Measurements from ENCODE around the gene LARP6. TPM values are rescaled to one million over a fixed set of nuclear protein-coding genes. Genes with fewer than 3 reads are reported as not detected.

LARP6 gene
- total and polyA plus RNA-seq, 2 of the 4 experiments (the other 2 are of a cell fraction), result 36.4 to 135 TPM

GRCh38 chr15:70810916-70811578 is 42.9 kb downstream of the LARP6 start:
- Histone ChIP-seq H3K27me3 (ENCODE audit: control insufficient read depth, insufficient read depth, low read length) (no peaks in the 10 kb centered on the region), H4K91ac (ENCODE audit: insufficient read depth, low read depth, low read length) (peak overlapping the region; percentile 68), H3K4me1 (ENCODE audit: control insufficient read depth, insufficient read depth, low read length) (peaks cover 12% of the 10 kb centered on the region), H3K79me1 (ENCODE audit: low read depth in 1 of 2, low read length in 2 of 2) (peaks cover 5 to 40% of the 10 kb centered on the region in 2 experiments; a peak in 3 of 4 replicates), H3K14ac (replicated peaks; ENCODE audit: low read depth, low read length) (peak overlapping the region; percentile 61), H2BK120ac (ENCODE audit: low read depth, low read length) (peak overlapping the region; percentile 88), H3K18ac (ENCODE audit: low read depth, low read length) (peak overlapping the region; percentile 25; the same call in 1 of the 2 replicates), H3K36me3 (ENCODE audit: control insufficient read depth, insufficient read depth, low read length) (no peaks in the 10 kb centered on the region), H2BK15ac (ENCODE audit: low read depth, low read length) (peak overlapping the region; percentile 31; the same call in 2 of the 3 replicates), H3K23ac (ENCODE audit: low read depth, low read length) (peak overlapping the region; percentile 79), H3K4me2 (ENCODE audit: low read depth, low read length) (no peak overlapping the region), H3K4me3 (ENCODE audit: insufficient read depth, low read depth, low read length) (no peak overlapping the region), H3K9ac (ENCODE audit: low read depth, low read length) (no peak overlapping the region), H3K27ac (ENCODE audit: insufficient read depth, low read length) (no peak overlapping the region; the same call in 1 of the 2 replicates), H2AFZ (replicated peaks; ENCODE audit: low read length, poor library complexity) (no peak overlapping the region), H3K9me1 (ENCODE audit: insufficient read depth, low read length) (peaks cover 28% of the 10 kb centered on the region), H2AK9ac (replicated peaks; ENCODE audit: low read depth, low read length, poor library complexity) (peak overlapping the region; percentile 62), H2AK5ac (ENCODE audit: low read depth, low read length) (peak overlapping the region; percentile 65), H3K56ac (ENCODE audit: extremely low read depth, insufficient read depth, low read length) (no peak overlapping the region), H4K8ac (ENCODE audit: low read depth in 2 of 2, low read length in 2 of 2) (peak overlapping the region; percentile 6 to 81; a peak in 3 of 4 replicates), H4K5ac (ENCODE audit: low read depth, low read length) (peak overlapping the region; percentile 6; the same call in 1 of the 2 replicates), H4K20me1 (ENCODE audit: insufficient read depth, low read length) (peaks cover 2% of the 10 kb centered on the region; the same call in 1 of the 2 replicates), H3K9me3 (ENCODE audit: control insufficient read depth, insufficient read depth, low read length) (no peaks in the 10 kb centered on the region), H2BK5ac (ENCODE audit: low read depth, low read length, poor library complexity, severe bottlenecking) (peak overlapping the region; percentile 15), H2BK20ac (ENCODE audit: low read depth, low read length) (peak overlapping the region; percentile 86), H3K4ac (ENCODE audit: low read depth, low read length) (peak overlapping the region; percentile 78)
- WGBS, 2 experiments (ENCODE audit: extremely low coverage in 2 of 2, insufficient read length in 1 of 2), result 97% methylated on average over 6 of the region's 9 CpGs; no CpG with 5 or more reads in 1 of the 2 experiments
- CTCF ChIA-PET, result interaction anchor here (0.6 to 2.0 kb wide), 13 partner anchors 11 to 206 kb away, joined by 3 to 12 read pairs (median 4); no protein-coding TSS in a partner anchor
- ATAC-seq (ENCODE audit: low read depth) (no peak), DNase-seq (no peak)
- intact Hi-C loops (cut with micrococcal nuclease), result no loop called here
- dilution Hi-C loops (cut with HindIII; ENCODE audit: low sequenced_read_pairs, unreplicated experiment), result no loop called here
- in situ Hi-C loops (cut with MboI; ENCODE audit: low sequenced_read_pairs), result loop anchor here (10.0 kb wide), 1 partner anchor 136 kb away; no protein-coding TSS in a partner anchor
- no peak for TF ChIP-seq USF2 (IDR thresholded peaks at IDR 0.05; ENCODE audit: low read depth, low read length)
- no peak for TF ChIP-seq MXI1 (IDR thresholded peaks at IDR 0.05; ENCODE audit: borderline replicate concordance, low read depth, low read length)
- no peak for TF ChIP-seq CTCF (conservative IDR thresholded peaks at IDR 0.05; ENCODE audit: low read depth, low read length)
- TF ChIP-seq FOS (IDR thresholded peaks at IDR 0.05; ENCODE audit: low read depth, low read length), result no peak
- TF ChIP-seq MAFK (IDR thresholded peaks at IDR 0.05; ENCODE audit: low read depth, low read length), result no peak
- no peak for TF ChIP-seq BHLHE40 (IDR thresholded peaks at IDR 0.05; ENCODE audit: low read depth, low read length)
- TF ChIP-seq POLR2A (IDR thresholded peaks at IDR 0.05; ENCODE audit: low read depth, low read length), result no peak
- no peak for TF ChIP-seq CEBPB (IDR thresholded peaks at IDR 0.05; ENCODE audit: low read depth, low read length)
- TF ChIP-seq ELK1 (IDR thresholded peaks at IDR 0.05; ENCODE audit: borderline replicate concordance, low read depth, low read length), result no peak
- TF ChIP-seq NFE2L2 (IDR thresholded peaks at IDR 0.05; ENCODE audit: low read depth, low read length), result no peak
- no TSS peak for BruUV-seq (replicated peaks)
- POLR2A ChIA-PET (ENCODE audit: unreplicated experiment), result no interaction called here

Data from IMR-90 (cell line).